ENCODE measurements around the gene CA10. TPM values are rescaled to one million over a fixed set of nuclear protein-coding genes. Genes with fewer than 3 reads are reported as not detected.

The CA10 gene
- total and polyA plus RNA-seq, 2 donors (not counting 1 experiment from before 2014, with no cell fraction given), result not detected

DNA sequence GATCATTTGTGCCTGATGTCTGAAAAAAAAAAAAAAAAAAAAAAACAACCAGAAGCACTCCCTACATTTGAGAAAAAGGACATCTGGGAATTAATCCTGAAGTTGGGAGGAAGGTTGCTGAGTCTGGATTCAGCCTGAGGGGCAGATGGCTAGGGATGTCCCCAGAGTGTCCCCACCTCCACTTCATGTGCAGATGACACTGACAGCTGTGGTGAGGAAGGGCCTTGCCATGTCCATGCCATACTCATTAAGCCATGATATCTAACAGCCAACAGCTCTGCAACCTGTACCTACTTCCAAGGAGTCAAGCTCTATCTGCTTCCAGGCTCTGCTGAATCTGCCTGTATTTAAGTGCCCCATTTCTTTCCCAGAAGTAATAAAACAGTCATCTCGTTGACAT, 356.0 kb downstream of the CA10 start:
- TF ChIP-seq, protein P1, sequence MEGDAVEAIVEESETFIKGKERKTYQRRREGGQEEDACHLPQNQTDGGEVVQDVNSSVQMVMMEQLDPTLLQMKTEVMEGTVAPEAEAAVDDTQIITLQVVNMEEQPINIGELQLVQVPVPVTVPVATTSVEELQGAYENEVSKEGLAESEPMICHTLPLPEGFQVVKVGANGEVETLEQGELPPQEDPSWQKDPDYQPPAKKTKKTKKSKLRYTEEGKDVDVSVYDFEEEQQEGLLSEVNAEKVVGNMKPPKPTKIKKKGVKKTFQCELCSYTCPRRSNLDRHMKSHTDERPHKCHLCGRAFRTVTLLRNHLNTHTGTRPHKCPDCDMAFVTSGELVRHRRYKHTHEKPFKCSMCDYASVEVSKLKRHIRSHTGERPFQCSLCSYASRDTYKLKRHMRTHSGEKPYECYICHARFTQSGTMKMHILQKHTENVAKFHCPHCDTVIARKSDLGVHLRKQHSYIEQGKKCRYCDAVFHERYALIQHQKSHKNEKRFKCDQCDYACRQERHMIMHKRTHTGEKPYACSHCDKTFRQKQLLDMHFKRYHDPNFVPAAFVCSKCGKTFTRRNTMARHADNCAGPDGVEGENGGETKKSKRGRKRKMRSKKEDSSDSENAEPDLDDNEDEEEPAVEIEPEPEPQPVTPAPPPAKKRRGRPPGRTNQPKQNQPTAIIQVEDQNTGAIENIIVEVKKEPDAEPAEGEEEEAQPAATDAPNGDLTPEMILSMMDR (IDR thresholded peaks at IDR 0.05), result no peak
- TF ChIP-seq EZH2 (IDR thresholded peaks at IDR 0.05; ENCODE audit: borderline replicate concordance, insufficient read depth, low read depth, low read length, poor library complexity, severe bottlenecking), result no peak
- H3K4me3 Mint-ChIP-seq, result no peak overlapping the region
- 100% methylated on average over 1 of the region's 1 CpG for WGBS (ENCODE audit: insufficient coverage)

DNA sequence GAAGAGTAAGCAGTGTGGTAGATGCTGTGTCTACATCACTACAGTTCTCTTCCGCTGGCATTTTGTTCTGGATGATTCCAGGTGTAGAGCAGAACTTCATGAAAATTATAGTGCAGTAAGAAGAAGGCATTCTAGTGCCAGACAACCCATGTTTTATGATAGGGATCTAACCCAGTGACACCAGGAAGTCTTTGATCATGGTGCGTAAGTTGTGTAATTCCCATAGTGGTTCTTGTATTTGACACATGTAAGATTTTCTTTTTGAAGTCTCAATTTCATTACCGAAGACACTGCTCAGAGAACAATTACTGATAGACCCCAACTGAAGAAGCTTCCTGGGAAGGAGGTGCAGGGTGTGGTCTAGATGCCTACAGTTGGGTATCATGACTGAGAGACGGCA, 356.9 kb downstream of the CA10 start:
- CTCF ChIA-PET, result no interaction called here

More for the DNA sequence above, 356.0 kb downstream of the CA10 start:
- CTCF ChIA-PET, result no interaction called here
- DNase-seq (no peak), ATAC-seq (ENCODE audit: low read depth) (no peak)
- H3K4me2 ChIP-seq (replicated peaks; ENCODE audit: low read depth, low read length, poor library complexity, severe bottlenecking), result no peak overlapping the region
- H2AFZ ChIP-seq (ENCODE audit: insufficient read depth, low read depth, low read length, poor library complexity, severe bottlenecking), result no peak overlapping the region
- no peak overlapping the region for H3K4me3 ChIP-seq (ENCODE audit: control extremely low read depth in 1 of 5, extremely low read depth in 1 of 5, insufficient read depth in 1 of 5, low read depth in 2 of 5, low read length in 4 of 5)
- no peaks in the 10 kb centered on the region for H4K20me1 ChIP-seq (ENCODE audit: control insufficient read depth, insufficient read depth, low read length, poor library complexity, severe bottlenecking)
- no peaks in the 10 kb centered on the region for H3K9me3 Mint-ChIP-seq (ENCODE audit: insufficient read depth)
- no peaks in the 10 kb centered on the region for H3K27me3 ChIP-seq (replicated peaks in 1 of 4; ENCODE audit: control extremely low read depth in 1 of 4, control insufficient read depth in 3 of 4, insufficient read depth in 4 of 4, low read length in 3 of 4)
- no peaks in the 10 kb centered on the region for H3K79me2 ChIP-seq (ENCODE audit: control insufficient read depth, insufficient read depth, low read length)
- peaks cover 0 to 3% (median 0%) of the 10 kb centered on the region in 3 donors for H3K9me3 ChIP-seq (ENCODE audit: control extremely low read depth in 1 of 3, control insufficient read depth in 2 of 3, insufficient read depth in 1 of 3, low read length in 2 of 3)
- H3K27ac ChIP-seq (ENCODE audit: low read length in 2 of 2), result no peak overlapping the region
- no peak overlapping the region for H3K27ac Mint-ChIP-seq
- peaks cover 3% of the 10 kb centered on the region for H3K27me3 Mint-ChIP-seq
- POLR2A ChIA-PET, result no interaction called here
- no peaks in the 10 kb centered on the region for H3K36me3 ChIP-seq (replicated peaks in 1 of 2; ENCODE audit: control extremely low read depth in 1 of 2, control insufficient read depth in 1 of 2, extremely low read depth in 1 of 2, insufficient read depth in 2 of 2, low read length in 1 of 2)
- no peak overlapping the region for H3K9ac ChIP-seq (ENCODE audit: low read length)
- H3K4me1 ChIP-seq (ENCODE audit: control insufficient read depth in 2 of 2, insufficient read depth in 2 of 2, low read length in 2 of 2), result no peaks in the 10 kb centered on the region
- intact Hi-C loops (cut with micrococcal nuclease), result no loop called here
- no peaks in the 10 kb centered on the region for H3K4me1 Mint-ChIP-seq

More for the DNA sequence above, 356.9 kb downstream of the CA10 start:
- Histone ChIP-seq H3K36me3 (replicated peaks in 1 of 2; ENCODE audit: control extremely low read depth in 1 of 2, control insufficient read depth in 1 of 2, extremely low read depth in 1 of 2, insufficient read depth in 2 of 2, low read length in 1 of 2) (no peaks in the 10 kb centered on the region), H3K4me2 (replicated peaks; ENCODE audit: low read depth, low read length, poor library complexity, severe bottlenecking) (no peak overlapping the region), H3K27me3 (replicated peaks in 1 of 4; ENCODE audit: control extremely low read depth in 1 of 4, control insufficient read depth in 3 of 4, insufficient read depth in 4 of 4, low read length in 3 of 4) (no peaks in the 10 kb centered on the region), H3K9ac (ENCODE audit: low read length) (no peak overlapping the region), H2AFZ (ENCODE audit: insufficient read depth, low read depth, low read length, poor library complexity, severe bottlenecking) (no peak overlapping the region), H4K20me1 (ENCODE audit: control insufficient read depth, insufficient read depth, low read length, poor library complexity, severe bottlenecking) (no peaks in the 10 kb centered on the region), H3K79me2 (ENCODE audit: control insufficient read depth, insufficient read depth, low read length) (no peaks in the 10 kb centered on the region), H3K9me3 (ENCODE audit: control extremely low read depth in 1 of 3, control insufficient read depth in 2 of 3, insufficient read depth in 1 of 3, low read length in 2 of 3) (peaks cover 0 to 6% (median 0%) of the 10 kb centered on the region in 3 donors), H3K27ac (ENCODE audit: low read length in 2 of 2) (no peak overlapping the region), H3K4me1 (ENCODE audit: control insufficient read depth in 2 of 2, insufficient read depth in 2 of 2, low read length in 2 of 2) (no peaks in the 10 kb centered on the region), H3K4me3 (ENCODE audit: control extremely low read depth in 1 of 5, extremely low read depth in 1 of 5, insufficient read depth in 1 of 5, low read depth in 2 of 5, low read length in 4 of 5) (no peak overlapping the region)
- intact Hi-C loops (cut with micrococcal nuclease), result no loop called here
- no peaks in the 10 kb centered on the region for H3K9me3 Mint-ChIP-seq (ENCODE audit: insufficient read depth)
- WGBS (ENCODE audit: insufficient coverage), result 80% methylated on average over 2 of the region's 4 CpGs
- H3K4me1 Mint-ChIP-seq, result no peaks in the 10 kb centered on the region
- no peak for DNase-seq
- no peak for ATAC-seq (ENCODE audit: low read depth)
- no peak overlapping the region for H3K27ac Mint-ChIP-seq
- no peak overlapping the region for H3K4me3 Mint-ChIP-seq
- H3K27me3 Mint-ChIP-seq, result peaks cover 3% of the 10 kb centered on the region
- POLR2A ChIA-PET, result no interaction called here
- TF ChIP-seq, protein P1 (IDR thresholded peaks at IDR 0.05), result no peak
- no peak for TF ChIP-seq EZH2 (IDR thresholded peaks at IDR 0.05; ENCODE audit: borderline replicate concordance, insufficient read depth, low read depth, low read length, poor library complexity, severe bottlenecking)
